Immature natural killer cell (primary cell): ENCODE results near the gene GRXCR1. TPM values are rescaled to one million over a fixed set of nuclear protein-coding genes. Genes with fewer than 3 reads are reported as not detected.

Experiments used
- DNase-seq, 3 donors: peaks; one replicate each; pipeline ENCODE4 v3.0.0; 2022; ENCODE audit warnings: mixed read lengths in 1 of 3
- H3K27ac Mint-ChIP-seq, 6 donors: one replicate each; pipeline ENCODE4 v1.8.0; 2020; ENCODE audit warnings: mixed read lengths in 6 of 6, mild to moderate bottlenecking in 5 of 6, inconsistent platforms in 4 of 6, moderate library complexity in 3 of 6
- H3K27me3 Mint-ChIP-seq, 3 donors: one replicate each; pipeline ENCODE4 v1.8.0; 2020 to 2021; ENCODE audit warnings: low read depth in 3 of 3, mild to moderate bottlenecking in 3 of 3, mixed read lengths in 3 of 3, moderate library complexity in 3 of 3, inconsistent platforms in 1 of 3
- H3K36me3 Mint-ChIP-seq, 3 donors: one replicate each; pipeline ENCODE4 v1.8.0; 2020; ENCODE audit warnings: mixed read lengths in 3 of 3, inconsistent platforms in 2 of 3, mild to moderate bottlenecking in 2 of 3
- H3K4me1 Mint-ChIP-seq, 2 donors: one replicate each; pipeline ENCODE4 v1.8.0; 2020; ENCODE audit warnings: inconsistent platforms in 2 of 2, mild to moderate bottlenecking in 2 of 2, mixed read lengths in 2 of 2, moderate library complexity in 1 of 2
- H3K4me3 Mint-ChIP-seq, 5 donors: one replicate each; pipeline ENCODE4 v1.8.0; 2020; ENCODE audit warnings: mild to moderate bottlenecking in 5 of 5, mixed read lengths in 5 of 5, inconsistent platforms in 3 of 5, moderate library complexity in 3 of 5
- H3K9me3 Mint-ChIP-seq, 6 donors: one replicate each; pipeline ENCODE4 v1.8.0; 2020; ENCODE audit warnings: mild to moderate bottlenecking in 6 of 6, mixed read lengths in 6 of 6, inconsistent platforms in 4 of 6, moderate library complexity in 3 of 6
- polyA plus RNA-seq, 3 donors: library from polyadenylated mRNA; unstranded; fragments of 300-500 nt; fragmentation: Illumina TruSeq; gene quantifications; one replicate each; pipeline ENCODE4 v1.2.3, GENCODE V29; 2021

GRXCR1 gene
- polyA plus RNA-seq, 3 donors from 2014 or later: not detected

DNA sequence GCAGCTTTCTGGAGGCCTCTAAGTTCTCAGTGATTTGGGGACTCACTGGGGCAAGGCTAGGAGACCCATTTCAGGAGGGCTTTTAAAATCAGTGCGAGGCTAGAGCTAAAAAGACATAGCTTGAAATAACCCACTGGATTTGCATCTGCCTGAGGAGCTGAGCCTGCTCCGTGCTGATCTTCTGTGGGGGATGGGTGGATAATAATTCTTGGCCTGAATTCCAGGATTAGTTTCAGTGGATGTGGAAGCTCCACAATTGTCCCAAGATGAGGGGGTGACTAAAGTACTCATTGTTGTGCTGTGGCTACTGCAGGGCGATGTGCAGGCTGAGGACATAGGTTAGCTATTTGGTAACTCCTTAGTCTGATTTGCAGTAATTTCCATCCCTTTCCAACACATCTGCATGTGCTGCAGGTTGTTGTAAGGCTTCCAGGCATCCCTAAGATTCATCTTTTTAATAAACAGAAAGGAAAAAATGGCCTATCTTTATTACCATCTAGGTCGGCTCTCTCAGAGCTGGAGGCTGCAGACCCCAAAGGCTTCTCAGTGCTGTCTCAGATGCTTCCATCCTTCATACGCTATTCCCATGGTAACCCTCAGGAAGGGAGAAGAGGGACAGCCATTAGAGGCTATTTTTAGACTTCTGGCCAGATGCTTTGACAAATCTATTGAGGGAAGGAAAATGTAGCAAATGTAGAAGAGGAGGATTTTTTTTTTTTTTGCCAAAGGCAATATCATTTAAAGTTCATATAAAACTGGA is 63.4 kb downstream of the GRXCR1 start:
- H3K4me1 Mint-ChIP-seq: no peaks in the 10 kb centered on the region
- no peaks in the 10 kb centered on the region for H3K27me3 Mint-ChIP-seq
- no peak for DNase-seq
- H3K27ac Mint-ChIP-seq: no peak overlapping the region
- no peaks in the 10 kb centered on the region for H3K36me3 Mint-ChIP-seq
- peaks cover 0 to 8% (median 0%) of the 10 kb centered on the region in 6 donors for H3K9me3 Mint-ChIP-seq
- no peak overlapping the region for H3K4me3 Mint-ChIP-seq

- Mint-ChIP-seq H3K4me3 (no peak overlapping the region), H3K27ac (no peak overlapping the region), H3K27me3 (peaks cover 0 to 4% (median 0%) of the 10 kb centered on the region in 3 donors), H3K9me3 (peaks cover 0 to 10% (median 0%) of the 10 kb centered on the region in 6 donors), H3K36me3 (no peaks in the 10 kb centered on the region), H3K4me1 (no peaks in the 10 kb centered on the region)
- DNase-seq: no peak
Measured at GRCh38 chr4:42965326-42965725, 72.8 kb downstream of the GRXCR1 start.

- Mint-ChIP-seq H3K27me3 (peaks cover 0 to 2% (median 0%) of the 10 kb centered on the region in 3 donors), H3K36me3 (no peaks in the 10 kb centered on the region), H3K4me1 (no peaks in the 10 kb centered on the region), H3K9me3 (peaks cover 9 to 22% (median 13%) of the 10 kb centered on the region in 6 donors), H3K27ac (no peak overlapping the region), H3K4me3 (no peak overlapping the region)
- DNase-seq: no peak
Measured at GRCh38 chr4:42985976-42986375, 93.5 kb downstream of the GRXCR1 start.

DNA sequence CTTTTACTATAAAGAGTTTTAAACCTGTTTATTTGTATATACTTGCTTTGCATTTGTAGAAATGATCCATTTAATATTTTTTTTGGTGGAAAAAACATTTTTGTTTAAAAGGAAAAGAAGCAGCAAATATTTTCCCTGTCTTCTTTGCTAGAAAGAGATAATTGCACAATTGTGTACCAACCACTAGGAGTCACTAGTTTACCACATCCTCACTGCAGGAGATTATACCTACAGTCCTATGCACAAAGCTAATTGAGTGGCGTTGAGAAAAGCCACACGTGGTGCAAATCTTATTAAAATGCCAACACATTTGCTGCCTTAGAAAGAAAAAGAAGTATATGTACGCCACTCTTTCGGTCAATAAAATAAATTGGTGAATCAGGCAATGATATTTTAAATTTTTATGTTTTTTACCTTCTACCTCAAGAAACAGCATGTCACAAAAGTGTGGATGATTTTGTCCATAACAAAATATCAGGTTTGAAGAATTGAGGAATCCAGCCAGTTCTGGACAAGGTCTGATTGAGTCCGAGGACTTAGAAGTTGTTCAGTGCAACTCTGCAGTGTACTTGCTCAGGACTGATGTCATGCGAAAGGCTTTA is 102.9 kb downstream of the GRXCR1 start:
- H3K27me3 Mint-ChIP-seq: peaks cover 0 to 4% (median 0%) of the 10 kb centered on the region in 3 donors
- no peaks in the 10 kb centered on the region for H3K36me3 Mint-ChIP-seq
- no peak overlapping the region for H3K27ac Mint-ChIP-seq
- H3K4me1 Mint-ChIP-seq: no peaks in the 10 kb centered on the region
- H3K9me3 Mint-ChIP-seq: peaks cover 0 to 6% (median 2%) of the 10 kb centered on the region in 6 donors
- no peak overlapping the region for H3K4me3 Mint-ChIP-seq
- DNase-seq: no peak

- peaks cover 0 to 1% (median 0%) of the 10 kb centered on the region in 3 donors for H3K27me3 Mint-ChIP-seq
- no peak overlapping the region for H3K4me3 Mint-ChIP-seq
- DNase-seq: no peak
- no peak overlapping the region for H3K27ac Mint-ChIP-seq
- peaks cover 3 to 21% (median 14%) of the 10 kb centered on the region in 6 donors for H3K9me3 Mint-ChIP-seq
- H3K36me3 Mint-ChIP-seq: no peaks in the 10 kb centered on the region
- H3K4me1 Mint-ChIP-seq: no peaks in the 10 kb centered on the region
Measured at GRCh38 chr4:43008793-43009192, 116.3 kb downstream of the GRXCR1 start.

DNA sequence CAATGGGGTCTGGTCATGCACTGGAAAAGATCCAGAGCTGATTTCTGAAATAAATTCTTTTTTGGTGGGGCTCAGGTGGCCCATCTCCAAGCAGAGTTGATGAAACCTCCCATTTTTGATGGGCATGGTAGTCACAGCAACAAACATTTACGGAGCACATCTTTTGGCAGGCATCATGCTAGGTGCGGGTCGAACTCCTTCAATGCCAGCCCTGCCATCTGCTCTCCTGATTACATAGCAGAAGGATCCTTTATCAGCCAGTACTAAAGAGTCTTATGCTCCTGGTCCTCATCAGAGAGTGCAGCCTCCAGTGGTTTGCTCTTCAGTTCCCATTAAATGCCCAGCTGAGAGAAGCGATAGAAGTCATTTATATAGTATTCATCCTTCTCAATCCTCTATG is 121.7 kb downstream of the GRXCR1 start:
- H3K4me1 Mint-ChIP-seq: no peaks in the 10 kb centered on the region
- no peak overlapping the region for H3K4me3 Mint-ChIP-seq
- peaks cover 0 to 5% (median 2%) of the 10 kb centered on the region in 6 donors for H3K9me3 Mint-ChIP-seq
- no peaks in the 10 kb centered on the region for H3K36me3 Mint-ChIP-seq
- H3K27me3 Mint-ChIP-seq: peaks cover 0 to 1% (median 0%) of the 10 kb centered on the region in 3 donors
- H3K27ac Mint-ChIP-seq: no peak overlapping the region
- DNase-seq: no peak

- H3K27ac Mint-ChIP-seq: no peak overlapping the region
- no peaks in the 10 kb centered on the region for H3K36me3 Mint-ChIP-seq
- H3K9me3 Mint-ChIP-seq: peaks cover 0 to 7% (median under 1%) of the 10 kb centered on the region in 6 donors
- H3K4me1 Mint-ChIP-seq: no peaks in the 10 kb centered on the region
- DNase-seq: no peak
- peaks cover 0 to 3% (median 3%) of the 10 kb centered on the region in 3 donors for H3K27me3 Mint-ChIP-seq
- no peak overlapping the region for H3K4me3 Mint-ChIP-seq
Measured at GRCh38 chr4:43041632-43042031, 149.1 kb downstream of the GRXCR1 start.

GRCh38 chr4:43047058-43047457 is 154.5 kb downstream of the GRXCR1 start:
- no peaks in the 10 kb centered on the region for H3K36me3 Mint-ChIP-seq
- H3K9me3 Mint-ChIP-seq: peaks cover 0 to 4% (median 1%) of the 10 kb centered on the region in 6 donors
- no peak overlapping the region for H3K4me3 Mint-ChIP-seq
- no peaks in the 10 kb centered on the region for H3K4me1 Mint-ChIP-seq
- DNase-seq: no peak
- no peak overlapping the region for H3K27ac Mint-ChIP-seq
- H3K27me3 Mint-ChIP-seq: peaks cover 0 to 3% (median 0%) of the 10 kb centered on the region in 3 donors

DNA sequence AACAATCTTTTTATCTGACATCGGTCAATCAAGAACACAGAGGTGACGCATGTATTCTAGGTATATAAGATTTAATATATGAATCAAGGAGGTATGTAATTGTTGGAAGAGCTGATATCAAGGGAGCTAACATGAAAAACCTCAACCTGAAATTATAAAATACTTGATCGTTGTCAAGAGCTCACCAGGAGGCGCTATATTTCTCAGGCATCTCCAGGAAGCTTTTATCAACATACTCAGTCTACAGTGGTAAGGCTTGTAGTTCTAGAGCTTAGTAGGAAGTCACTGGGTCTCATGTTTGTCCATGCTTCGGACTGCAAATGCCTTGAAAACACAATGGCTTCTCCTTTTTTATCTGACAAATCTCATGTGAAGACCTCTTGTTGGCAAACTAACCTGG is 156.1 kb downstream of the GRXCR1 start:
- H3K36me3 Mint-ChIP-seq: no peaks in the 10 kb centered on the region
- H3K27me3 Mint-ChIP-seq: peaks cover 0 to 2% (median 0%) of the 10 kb centered on the region in 3 donors
- H3K9me3 Mint-ChIP-seq: peaks cover 0 to 8% (median 4%) of the 10 kb centered on the region in 6 donors
- no peak overlapping the region for H3K4me3 Mint-ChIP-seq
- H3K27ac Mint-ChIP-seq: no peak overlapping the region
- H3K4me1 Mint-ChIP-seq: no peaks in the 10 kb centered on the region
- DNase-seq: no peak

DNA sequence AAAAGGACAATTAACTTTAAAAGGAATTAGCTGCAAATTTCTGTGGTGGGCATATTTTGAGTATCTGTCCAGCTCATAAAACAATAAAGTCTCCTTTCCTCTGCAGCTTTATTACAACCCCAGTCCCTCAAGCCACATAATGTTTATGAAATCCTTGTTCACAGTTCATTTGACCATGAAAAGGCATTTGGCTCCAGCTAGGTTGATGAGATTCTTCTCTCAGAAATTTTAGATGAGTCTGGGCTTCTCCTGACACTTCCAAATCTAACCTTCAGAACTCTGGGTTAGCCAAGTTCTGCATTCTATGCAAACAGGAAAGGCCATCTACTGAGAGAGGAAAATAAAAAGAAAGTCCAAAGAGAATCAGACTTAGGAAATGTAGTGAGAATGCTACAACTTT is 156.8 kb downstream of the GRXCR1 start:
- Mint-ChIP-seq H3K4me1 (no peaks in the 10 kb centered on the region), H3K27me3 (peaks cover 0 to 2% (median 0%) of the 10 kb centered on the region in 3 donors), H3K36me3 (no peaks in the 10 kb centered on the region), H3K9me3 (peaks cover 0 to 7% (median 2%) of the 10 kb centered on the region in 6 donors), H3K4me3 (no peak overlapping the region), H3K27ac (no peak overlapping the region)
- no peak for DNase-seq

DNA sequence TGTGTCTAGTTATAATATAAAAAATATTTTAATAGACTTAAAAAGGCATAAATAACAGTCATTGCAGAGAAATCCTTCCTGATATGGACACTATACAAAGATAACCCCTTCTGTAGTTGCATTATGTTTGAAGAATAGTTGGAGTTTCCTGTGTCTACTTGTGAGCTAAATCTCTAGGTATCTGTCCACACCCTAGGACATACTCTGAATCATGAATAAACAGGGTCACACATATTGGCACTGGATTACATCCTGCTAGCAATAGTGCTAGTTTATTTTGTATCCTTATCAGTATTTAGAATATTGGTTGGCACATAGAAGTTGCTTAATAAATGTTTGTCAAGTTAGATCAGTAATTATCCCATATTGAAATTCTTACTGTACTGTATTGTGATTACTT is 173.9 kb downstream of the GRXCR1 start:
- H3K4me1 Mint-ChIP-seq: no peaks in the 10 kb centered on the region

GRCh38 chr4:43071069-43071468 is 178.6 kb downstream of the GRXCR1 start:
- no peak for DNase-seq
- Mint-ChIP-seq H3K9me3 (peaks cover 5 to 21% (median 8%) of the 10 kb centered on the region in 6 donors), H3K4me3 (no peak overlapping the region), H3K27ac (no peak overlapping the region), H3K4me1 (no peaks in the 10 kb centered on the region), H3K27me3 (peaks cover 0 to 4% (median 0%) of the 10 kb centered on the region in 3 donors), H3K36me3 (no peaks in the 10 kb centered on the region)

More for the DNA sequence above, 173.9 kb downstream of the GRXCR1 start:
- Mint-ChIP-seq H3K27me3 (peaks cover 0 to 2% (median 0%) of the 10 kb centered on the region in 3 donors), H3K4me3 (no peak overlapping the region), H3K36me3 (no peaks in the 10 kb centered on the region), H3K27ac (no peak overlapping the region), H3K9me3 (peaks cover 0 to 14% (median 2%) of the 10 kb centered on the region in 6 donors)
- DNase-seq: no peak
